ENCODE data around the gene ATXN7L1. TPM values are rescaled to one million over a fixed set of nuclear protein-coding genes. Genes with fewer than 3 reads are reported as not detected.
A peak's percentile ranks its signal among the peaks of the same experiment; 100 is the strongest.

ATXN7L1 gene
- total RNA-seq, 1 donor from 2014 or later = 2.4 TPM

DNA sequence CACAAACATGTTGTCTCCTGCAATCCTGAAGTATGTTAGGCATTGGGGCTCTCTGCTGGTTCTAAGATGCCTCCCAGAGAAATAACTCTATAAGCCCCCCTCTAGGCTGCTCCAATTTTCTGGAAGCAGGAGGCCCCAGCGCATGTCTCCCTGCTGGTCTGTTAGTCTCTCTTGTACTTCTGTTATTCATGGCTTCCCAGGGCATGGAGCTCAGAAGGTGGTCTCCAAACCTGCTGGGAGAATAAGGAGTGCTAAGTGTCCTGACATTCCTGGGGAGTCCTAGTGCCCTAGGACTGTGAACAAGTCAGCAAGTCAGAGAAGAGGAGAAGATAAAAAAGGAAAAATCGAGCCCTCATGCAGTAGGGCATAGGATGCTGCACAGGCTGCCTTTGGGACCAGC lies 224.6 kb downstream of the ATXN7L1 start:
- DNase-seq (ENCODE audit: low read depth) (no peak), FAIRE-seq (no peak)
- Histone ChIP-seq H3K36me3 (ENCODE audit: control insufficient read depth, insufficient read depth, low read length) (no peaks in the 10 kb centered on the region), H3K4me3 (ENCODE audit: low read depth, low read length) (no peak overlapping the region), H3K27me3 (ENCODE audit: control insufficient read depth, insufficient read depth, low read length) (no peaks in the 10 kb centered on the region)
- TF ChIP-seq, protein P1, sequence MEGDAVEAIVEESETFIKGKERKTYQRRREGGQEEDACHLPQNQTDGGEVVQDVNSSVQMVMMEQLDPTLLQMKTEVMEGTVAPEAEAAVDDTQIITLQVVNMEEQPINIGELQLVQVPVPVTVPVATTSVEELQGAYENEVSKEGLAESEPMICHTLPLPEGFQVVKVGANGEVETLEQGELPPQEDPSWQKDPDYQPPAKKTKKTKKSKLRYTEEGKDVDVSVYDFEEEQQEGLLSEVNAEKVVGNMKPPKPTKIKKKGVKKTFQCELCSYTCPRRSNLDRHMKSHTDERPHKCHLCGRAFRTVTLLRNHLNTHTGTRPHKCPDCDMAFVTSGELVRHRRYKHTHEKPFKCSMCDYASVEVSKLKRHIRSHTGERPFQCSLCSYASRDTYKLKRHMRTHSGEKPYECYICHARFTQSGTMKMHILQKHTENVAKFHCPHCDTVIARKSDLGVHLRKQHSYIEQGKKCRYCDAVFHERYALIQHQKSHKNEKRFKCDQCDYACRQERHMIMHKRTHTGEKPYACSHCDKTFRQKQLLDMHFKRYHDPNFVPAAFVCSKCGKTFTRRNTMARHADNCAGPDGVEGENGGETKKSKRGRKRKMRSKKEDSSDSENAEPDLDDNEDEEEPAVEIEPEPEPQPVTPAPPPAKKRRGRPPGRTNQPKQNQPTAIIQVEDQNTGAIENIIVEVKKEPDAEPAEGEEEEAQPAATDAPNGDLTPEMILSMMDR (IDR thresholded peaks at IDR 0.05; ENCODE audit: insufficient read depth, low read length, severe bottlenecking) = no peak

- DNase-seq (ENCODE audit: low read depth) (no peak), FAIRE-seq (no peak)
- Histone ChIP-seq H3K36me3 (ENCODE audit: control insufficient read depth, insufficient read depth, low read length) (no peaks in the 10 kb centered on the region), H3K4me3 (ENCODE audit: low read depth, low read length) (no peak overlapping the region), H3K27me3 (ENCODE audit: control insufficient read depth, insufficient read depth, low read length) (no peaks in the 10 kb centered on the region)
- TF ChIP-seq, protein P1 (IDR thresholded peaks at IDR 0.05; ENCODE audit: insufficient read depth, low read length, severe bottlenecking) = no peak
Observed at GRCh38 chr7:105650382-105650970, 225.9 kb downstream of the ATXN7L1 start.

GRCh38 chr7:105649727-105650381 lies 226.5 kb downstream of the ATXN7L1 start:
- Histone ChIP-seq H3K27me3 (ENCODE audit: control insufficient read depth, insufficient read depth, low read length) (no peaks in the 10 kb centered on the region), H3K36me3 (ENCODE audit: control insufficient read depth, insufficient read depth, low read length) (no peaks in the 10 kb centered on the region), H3K4me3 (ENCODE audit: low read depth, low read length) (no peak overlapping the region)
- TF ChIP-seq, protein P1 (IDR thresholded peaks at IDR 0.05; ENCODE audit: insufficient read depth, low read length, severe bottlenecking) = no peak
- DNase-seq (ENCODE audit: low read depth) = peak; percentile 39
- FAIRE-seq = no peak

- Histone ChIP-seq H3K36me3 (ENCODE audit: control insufficient read depth, insufficient read depth, low read length) (no peaks in the 10 kb centered on the region), H3K27me3 (ENCODE audit: control insufficient read depth, insufficient read depth, low read length) (no peaks in the 10 kb centered on the region), H3K4me3 (ENCODE audit: low read depth, low read length) (no peak overlapping the region)
- DNase-seq (ENCODE audit: low read depth) (peak; percentile 82), FAIRE-seq (no peak)
- TF ChIP-seq, protein P1 (IDR thresholded peaks at IDR 0.05; ENCODE audit: insufficient read depth, low read length, severe bottlenecking) = no peak
Observed at GRCh38 chr7:105648561-105649401, 227.6 kb downstream of the ATXN7L1 start.

GRCh38 chr7:105647591-105647990 lies 228.8 kb downstream of the ATXN7L1 start:
- Histone ChIP-seq H3K27me3 (ENCODE audit: control insufficient read depth, insufficient read depth, low read length) (no peaks in the 10 kb centered on the region), H3K36me3 (ENCODE audit: control insufficient read depth, insufficient read depth, low read length) (no peaks in the 10 kb centered on the region), H3K4me3 (ENCODE audit: low read depth, low read length) (no peak overlapping the region)
- TF ChIP-seq, protein P1 (IDR thresholded peaks at IDR 0.05; ENCODE audit: insufficient read depth, low read length, severe bottlenecking) = no peak
- DNase-seq (ENCODE audit: low read depth) (no peak), FAIRE-seq (no peak)
